Stomach (tissue), 4 donors: ENCODE data around the gene PRKCE.

ENCODE experiments used
- CTCF ChIP-seq, 7 experiments: fragments of 450-650 bp in 4 of 7; fragments of 200-600 bp in 3 of 7; sonication (generic) in 3 of 7; IDR thresholded peaks; one replicate each; pipeline ENCODE4 v1.5.1; 2016 to 2019; ENCODE audit warnings: antibody characterized with exemption in 7 of 7, control low read depth in 2 of 7, mild to moderate bottlenecking in 1 of 7
- POLR2A ChIP-seq, 4 donors: fragments of 450-650 bp; IDR thresholded peaks; one replicate each; pipeline ENCODE4 v1.6.1; 2016; ENCODE audit warnings: antibody characterized with exemption in 4 of 4, control low read depth in 2 of 4, mild to moderate bottlenecking in 1 of 4, moderate library complexity in 1 of 4
- POLR2AphosphoS5 ChIP-seq, 3 donors: sonication (generic); formaldehyde crosslinking; IDR thresholded peaks; one replicate each; pipeline ENCODE4 v1.6.1; 2016; ENCODE audit warnings: antibody characterized with exemption in 3 of 3

- TF ChIP-seq POLR2AphosphoS5 (IDR thresholded peaks at IDR 0.05), result no peak
- no peak for TF ChIP-seq CTCF (IDR thresholded peaks at IDR 0.05)
- TF ChIP-seq POLR2A (IDR thresholded peaks at IDR 0.05), result no peak
These were observed 99.0 kb downstream of the PRKCE start for GRCh38 chr2:45750484-45750883.
